Stomach (tissue), 4 donors: ENCODE results near the gene RPS6KA2.

Experiments
- EP300 ChIP-seq: sonication (generic); formaldehyde crosslinking; IDR thresholded peaks from one replicate; pipeline ENCODE4 v1.6.1; 2017; ENCODE audit warnings: antibody characterized with exemption
- POLR2A ChIP-seq, 4 donors: fragments of 450-650 bp; IDR thresholded peaks; one replicate each; pipeline ENCODE4 v1.6.1; 2016; ENCODE audit warnings: antibody characterized with exemption in 4 of 4, control low read depth in 2 of 4, mild to moderate bottlenecking in 1 of 4, moderate library complexity in 1 of 4

- no peak for TF ChIP-seq EP300
- no peak for TF ChIP-seq POLR2A (IDR thresholded peaks at IDR 0.05)
These were observed 85.7 kb downstream of the RPS6KA2 start for GRCh38 chr6:166541366-166541765.
